SK-N-SH treated with all-trans-retinoic acid at 6 μM for 48 hours (cell line): Measurements from ENCODE around the gene TTC12.

Experiments used
- ARNTL ChIP-seq: fragments of 450-650 bp; formaldehyde crosslinking; IDR thresholded peaks from 2 replicates; pipeline ENCODE4 v1.5.0; 2020; ENCODE audit warnings: low read depth, mild to moderate bottlenecking, moderate library complexity, borderline replicate concordance
- TF ChIP-seq, protein P1 (sequence below): fragments of 250-450 bp; sonication (Bioruptor Pico); IDR thresholded peaks from 2 replicates; pipeline ENCODE4 v1.5.0; 2020; ENCODE audit warnings: mild to moderate bottlenecking, moderate library complexity

DNA sequence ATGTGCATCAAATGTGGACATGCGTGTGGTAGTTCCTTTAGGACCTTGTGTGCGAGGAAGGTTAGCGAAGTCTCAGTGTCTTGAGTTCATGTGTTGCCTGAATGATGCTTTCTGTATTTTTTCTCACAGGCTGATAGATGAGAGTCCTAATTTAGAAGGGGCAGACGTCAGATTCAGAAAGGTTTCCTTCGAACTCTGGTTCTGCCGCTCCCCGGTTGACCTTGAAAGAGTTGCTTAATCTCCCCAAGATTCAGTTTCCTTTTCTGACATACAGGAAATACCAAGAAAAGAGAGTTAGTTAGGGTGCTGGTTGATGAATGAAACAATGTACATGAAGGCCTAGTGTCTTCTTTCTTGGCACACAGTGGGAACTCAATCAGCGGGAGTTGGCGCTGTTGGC, 35.9 kb upstream of the TTC12 start:
- TF ChIP-seq ARNTL (CRISPR knock-in tag) = no peak
- TF ChIP-seq, protein P1, sequence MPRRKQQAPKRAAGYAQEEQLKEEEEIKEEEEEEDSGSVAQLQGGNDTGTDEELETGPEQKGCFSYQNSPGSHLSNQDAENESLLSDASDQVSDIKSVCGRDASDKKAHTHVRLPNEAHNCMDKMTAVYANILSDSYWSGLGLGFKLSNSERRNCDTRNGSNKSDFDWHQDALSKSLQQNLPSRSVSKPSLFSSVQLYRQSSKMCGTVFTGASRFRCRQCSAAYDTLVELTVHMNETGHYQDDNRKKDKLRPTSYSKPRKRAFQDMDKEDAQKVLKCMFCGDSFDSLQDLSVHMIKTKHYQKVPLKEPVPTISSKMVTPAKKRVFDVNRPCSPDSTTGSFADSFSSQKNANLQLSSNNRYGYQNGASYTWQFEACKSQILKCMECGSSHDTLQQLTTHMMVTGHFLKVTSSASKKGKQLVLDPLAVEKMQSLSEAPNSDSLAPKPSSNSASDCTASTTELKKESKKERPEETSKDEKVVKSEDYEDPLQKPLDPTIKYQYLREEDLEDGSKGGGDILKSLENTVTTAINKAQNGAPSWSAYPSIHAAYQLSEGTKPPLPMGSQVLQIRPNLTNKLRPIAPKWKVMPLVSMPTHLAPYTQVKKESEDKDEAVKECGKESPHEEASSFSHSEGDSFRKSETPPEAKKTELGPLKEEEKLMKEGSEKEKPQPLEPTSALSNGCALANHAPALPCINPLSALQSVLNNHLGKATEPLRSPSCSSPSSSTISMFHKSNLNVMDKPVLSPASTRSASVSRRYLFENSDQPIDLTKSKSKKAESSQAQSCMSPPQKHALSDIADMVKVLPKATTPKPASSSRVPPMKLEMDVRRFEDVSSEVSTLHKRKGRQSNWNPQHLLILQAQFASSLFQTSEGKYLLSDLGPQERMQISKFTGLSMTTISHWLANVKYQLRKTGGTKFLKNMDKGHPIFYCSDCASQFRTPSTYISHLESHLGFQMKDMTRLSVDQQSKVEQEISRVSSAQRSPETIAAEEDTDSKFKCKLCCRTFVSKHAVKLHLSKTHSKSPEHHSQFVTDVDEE = no peak
